ENCODE data around the gene ZFP36L1. TPM values are rescaled to one million over a fixed set of nuclear protein-coding genes. Genes with fewer than 3 reads are reported as not detected.
A peak's percentile ranks its signal among the peaks of the same experiment; 100 is the strongest.

The ZFP36L1 gene
- total and polyA plus RNA-seq, 4 donors, result 35.3 to 388 (median 175) TPM

DNA sequence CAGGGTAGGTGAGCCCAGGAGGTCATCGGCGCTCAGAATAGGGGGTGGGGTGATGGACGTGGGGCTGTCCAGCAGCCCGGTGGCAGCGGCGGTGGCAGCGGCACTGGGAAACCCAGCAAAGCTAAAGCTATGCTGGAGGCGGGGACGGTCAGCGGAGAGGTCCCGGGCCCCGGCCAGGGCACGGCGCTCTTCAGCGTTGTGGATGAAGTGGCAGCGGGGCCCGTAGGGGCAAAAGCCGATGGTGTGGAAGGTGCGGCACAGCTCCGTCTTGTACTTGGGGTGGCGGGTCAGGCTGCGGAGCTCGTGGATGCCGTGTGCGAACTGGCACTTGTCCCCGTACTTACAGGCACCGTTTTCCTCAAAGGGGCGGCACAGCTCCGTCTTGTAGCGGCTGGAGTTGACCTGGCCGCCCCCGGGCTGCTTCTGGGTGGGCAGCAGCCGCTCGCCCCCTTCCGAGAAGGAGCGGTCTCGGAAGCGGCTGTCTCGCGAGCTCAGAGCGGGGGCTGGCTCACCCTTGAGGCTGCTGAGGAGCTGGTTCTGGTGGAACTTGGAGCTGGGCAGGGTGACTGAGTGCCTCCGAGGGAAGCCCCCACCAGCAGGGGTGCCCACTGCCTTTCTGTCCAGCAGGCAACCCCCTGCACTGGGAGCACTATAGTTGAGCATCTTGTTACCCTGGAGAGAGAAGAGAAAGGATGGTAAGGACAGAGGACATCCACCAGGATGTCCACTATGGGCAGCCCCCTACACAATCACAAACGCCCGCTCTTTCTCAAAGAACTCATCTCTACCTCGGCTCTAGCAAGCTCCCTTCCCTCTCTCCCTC, 2.8 kb downstream of the ZFP36L1 start:
- Histone ChIP-seq H3K4me3 (ENCODE audit: low read length in 2 of 2) (peak overlapping the region; percentile 73 to 89), H3K9me3 (ENCODE audit: control insufficient read depth, low read length) (no peaks in the 10 kb centered on the region), H3K27ac (ENCODE audit: low read depth in 1 of 2, low read length in 2 of 2) (peak overlapping the region; percentile 20 to 82), H3K27me3 (ENCODE audit: control insufficient read depth in 1 of 2, insufficient read depth in 2 of 2, low read length in 1 of 2) (peaks cover 0 to 2% of the 10 kb centered on the region in 2 donors), H3K4me1 (ENCODE audit: control insufficient read depth in 1 of 2, insufficient read depth in 2 of 2, low read length in 2 of 2) (peaks cover 0 to 6% of the 10 kb centered on the region in 2 donors), H3K36me3 (ENCODE audit: control insufficient read depth in 1 of 2, insufficient read depth in 2 of 2, low read length in 1 of 2) (peaks cover 0 to 2% of the 10 kb centered on the region in 2 donors)
- peak in 1 of 2 donors; percentile 71 for DNase-seq
- 1 to 2% methylated on average over 45 of the region's 45 CpGs for WGBS, 2 donors
- no peak for ATAC-seq (ENCODE audit: low FRiP score)
- intact Hi-C loops (cut with DNase I), result loop anchor here (2.0 to 10.0 kb wide), 10 partner anchors 108 to 541 kb away; no protein-coding TSS in a partner anchor

GRCh38 chr14:68788996-68789820, 3.7 kb downstream of the ZFP36L1 start:
- ATAC-seq (ENCODE audit: low FRiP score) (no peak), DNase-seq (peak; percentile 92 to 95)
- H3K27me3 ChIP-seq (ENCODE audit: control insufficient read depth in 1 of 2, insufficient read depth in 2 of 2, low read length in 1 of 2), result peaks cover 0 to 2% of the 10 kb centered on the region in 2 donors
- peak overlapping the region; percentile 7 to 82 for H3K27ac ChIP-seq (ENCODE audit: low read depth in 1 of 2, low read length in 2 of 2)
- WGBS, 2 donors, result 1 to 2% methylated on average over 16 of the region's 16 CpGs
- peaks cover 0 to 6% of the 10 kb centered on the region in 2 donors for H3K4me1 ChIP-seq (ENCODE audit: control insufficient read depth in 1 of 2, insufficient read depth in 2 of 2, low read length in 2 of 2)
- H3K36me3 ChIP-seq (ENCODE audit: control insufficient read depth in 1 of 2, insufficient read depth in 2 of 2, low read length in 1 of 2), result peaks cover 0 to 2% of the 10 kb centered on the region in 2 donors
- intact Hi-C loops (cut with DNase I), result loop anchor here (2.0 to 10.0 kb wide), 6 partner anchors 107 to 540 kb away; no protein-coding TSS in a partner anchor
- H3K4me3 ChIP-seq (ENCODE audit: low read length in 2 of 2), result peak overlapping the region in 1 of 2 donors; percentile 31
- no peaks in the 10 kb centered on the region for H3K9me3 ChIP-seq (ENCODE audit: control insufficient read depth, low read length)

DNA sequence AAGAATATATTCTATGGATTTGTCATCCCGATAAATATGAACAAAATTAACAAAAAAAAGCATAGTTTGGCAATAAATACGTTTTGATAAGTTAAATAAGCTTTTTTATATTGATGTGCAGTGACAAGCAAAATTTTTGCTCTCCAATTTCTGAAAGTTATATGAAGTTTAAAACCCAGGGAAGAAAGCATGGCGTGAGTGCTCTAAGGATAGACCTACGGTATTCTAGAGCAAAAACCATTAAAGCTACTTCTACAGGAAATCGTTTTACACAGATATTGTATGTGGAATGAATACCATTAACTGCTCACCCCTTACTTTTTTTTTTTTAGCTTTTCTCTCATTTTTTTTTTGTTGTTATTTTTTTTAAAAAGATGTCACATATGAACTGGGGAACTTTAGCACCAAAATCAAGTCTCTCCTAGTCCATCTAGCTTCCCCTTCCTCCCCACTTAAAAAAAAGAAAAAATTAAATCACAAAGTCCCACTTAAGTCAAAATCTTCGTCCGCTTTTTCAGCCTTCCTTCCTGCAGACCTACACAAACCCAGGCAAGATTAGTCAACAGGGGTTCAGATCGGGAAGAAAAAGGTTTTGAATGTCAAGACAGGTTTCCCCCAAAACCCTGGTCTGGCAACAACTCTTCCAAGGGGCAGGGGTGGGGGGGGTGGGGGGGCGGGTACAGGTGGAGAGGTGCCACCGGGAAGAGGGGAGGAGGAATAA, 4.4 kb downstream of the ZFP36L1 start:
- intact Hi-C loops (cut with DNase I), result loop anchor here (2.0 to 10.0 kb wide), 6 partner anchors 106 to 540 kb away; no protein-coding TSS in a partner anchor
- WGBS, 2 donors, result 30 to 37% methylated on average over 10 of the region's 10 CpGs
- Histone ChIP-seq H3K4me3 (ENCODE audit: low read length in 2 of 2) (no peak overlapping the region), H3K27ac (ENCODE audit: low read depth in 1 of 2, low read length in 2 of 2) (no peak overlapping the region), H3K9me3 (ENCODE audit: control insufficient read depth, low read length) (no peaks in the 10 kb centered on the region), H3K36me3 (ENCODE audit: control insufficient read depth in 1 of 2, insufficient read depth in 2 of 2, low read length in 1 of 2) (peaks cover 0 to 2% of the 10 kb centered on the region in 2 donors), H3K27me3 (ENCODE audit: control insufficient read depth in 1 of 2, insufficient read depth in 2 of 2, low read length in 1 of 2) (peaks cover 0 to 2% of the 10 kb centered on the region in 2 donors), H3K4me1 (ENCODE audit: control insufficient read depth in 1 of 2, insufficient read depth in 2 of 2, low read length in 2 of 2) (peaks cover 0 to 6% of the 10 kb centered on the region in 2 donors)
- ATAC-seq (ENCODE audit: low FRiP score), result no peak
- DNase-seq, result no peak

- intact Hi-C loops (cut with DNase I), result loop anchor here (2.0 to 10.0 kb wide), 6 partner anchors 105 to 539 kb away; no protein-coding TSS in a partner anchor
- Histone ChIP-seq H3K4me3 (ENCODE audit: low read length in 2 of 2) (no peak overlapping the region), H3K9me3 (ENCODE audit: control insufficient read depth, low read length) (no peaks in the 10 kb centered on the region), H3K27ac (ENCODE audit: low read depth in 1 of 2, low read length in 2 of 2) (no peak overlapping the region), H3K4me1 (ENCODE audit: control insufficient read depth in 1 of 2, insufficient read depth in 2 of 2, low read length in 2 of 2) (peaks cover 0 to 6% of the 10 kb centered on the region in 2 donors), H3K36me3 (ENCODE audit: control insufficient read depth in 1 of 2, insufficient read depth in 2 of 2, low read length in 1 of 2) (peaks cover 0 to 2% of the 10 kb centered on the region in 2 donors), H3K27me3 (ENCODE audit: control insufficient read depth in 1 of 2, insufficient read depth in 2 of 2, low read length in 1 of 2) (no peaks in the 10 kb centered on the region)
- DNase-seq (peak in 1 of 2 donors; percentile 80), ATAC-seq (ENCODE audit: low FRiP score) (peak; percentile 5)
- WGBS, 2 donors, result 63 to 76% methylated on average over 15 of the region's 15 CpGs
These were observed 5.5 kb downstream of the ZFP36L1 start for GRCh38 chr14:68787092-68787992.

- 65 to 69% methylated on average over 6 of the region's 6 CpGs for WGBS, 2 donors
- H3K27me3 ChIP-seq (ENCODE audit: control insufficient read depth in 1 of 2, insufficient read depth in 2 of 2, low read length in 1 of 2), result no peaks in the 10 kb centered on the region
- no peaks in the 10 kb centered on the region for H3K9me3 ChIP-seq (ENCODE audit: control insufficient read depth, low read length)
- no peak overlapping the region for H3K27ac ChIP-seq (ENCODE audit: low read depth in 1 of 2, low read length in 2 of 2)
- no peak overlapping the region for H3K4me3 ChIP-seq (ENCODE audit: low read length in 2 of 2)
- DNase-seq (no peak), ATAC-seq (ENCODE audit: low FRiP score) (peak; percentile 0)
- peaks cover 0 to 6% of the 10 kb centered on the region in 2 donors for H3K4me1 ChIP-seq (ENCODE audit: control insufficient read depth in 1 of 2, insufficient read depth in 2 of 2, low read length in 2 of 2)
- peaks cover 0 to 2% of the 10 kb centered on the region in 2 donors for H3K36me3 ChIP-seq (ENCODE audit: control insufficient read depth in 1 of 2, insufficient read depth in 2 of 2, low read length in 1 of 2)
- intact Hi-C loops (cut with DNase I), result loop anchor here (2.0 to 10.0 kb wide), 6 partner anchors 104 to 538 kb away; no protein-coding TSS in a partner anchor
These were observed 6.3 kb downstream of the ZFP36L1 start for GRCh38 chr14:68786491-68787091.

DNA sequence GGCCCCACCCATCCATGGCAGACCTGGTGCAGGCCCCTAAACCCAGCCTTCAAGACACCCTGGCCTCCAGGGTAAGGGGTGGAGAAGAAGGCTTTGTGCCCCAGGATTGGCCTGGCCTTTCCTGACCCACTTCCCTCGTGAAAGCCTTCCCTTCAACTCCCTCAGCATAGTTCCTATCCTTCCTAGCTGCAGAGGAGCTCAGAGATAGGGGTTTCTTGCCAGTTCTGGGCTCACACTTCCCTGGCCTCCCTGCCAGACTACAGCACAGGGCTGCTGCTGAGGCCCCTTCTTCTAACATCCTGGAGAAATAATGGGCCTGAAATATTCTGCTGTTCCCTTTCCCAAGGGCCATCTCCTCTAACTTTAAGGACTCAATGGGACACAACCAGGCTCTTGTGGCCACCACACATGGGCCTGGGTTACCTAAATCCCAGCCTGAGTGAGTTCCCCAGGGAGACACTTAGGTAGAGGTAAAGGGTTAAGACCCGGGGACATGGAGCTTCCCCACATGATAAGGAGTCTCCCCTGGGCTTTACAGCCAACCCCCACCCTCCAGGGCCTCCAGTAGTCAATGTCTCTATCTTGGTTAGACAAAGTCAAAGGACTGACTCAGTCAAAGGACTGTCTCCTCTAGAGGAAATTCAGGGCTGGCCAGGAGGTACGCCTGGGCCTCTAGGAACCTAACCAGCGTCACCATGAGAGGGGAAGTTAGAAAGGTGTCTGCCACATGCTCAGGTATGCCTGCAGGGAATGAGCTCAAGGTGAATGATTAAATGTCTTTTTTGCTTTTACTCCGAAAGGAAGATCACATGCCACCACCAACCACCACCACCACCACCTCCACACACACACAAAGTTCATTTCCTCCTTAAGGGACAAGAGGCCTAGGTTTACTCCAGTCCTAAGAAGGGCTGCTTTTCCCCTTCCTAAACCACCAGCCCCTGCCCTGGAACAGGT, 7.1 kb downstream of the ZFP36L1 start:
- H3K27ac ChIP-seq (ENCODE audit: low read depth in 1 of 2, low read length in 2 of 2), result no peak overlapping the region
- intact Hi-C loops (cut with DNase I), result loop anchor here (2.0 to 10.0 kb wide), 6 partner anchors 104 to 537 kb away; no protein-coding TSS in a partner anchor
- H3K27me3 ChIP-seq (ENCODE audit: control insufficient read depth in 1 of 2, insufficient read depth in 2 of 2, low read length in 1 of 2), result no peaks in the 10 kb centered on the region
- H3K9me3 ChIP-seq (ENCODE audit: control insufficient read depth, low read length), result no peaks in the 10 kb centered on the region
- H3K36me3 ChIP-seq (ENCODE audit: control insufficient read depth in 1 of 2, insufficient read depth in 2 of 2, low read length in 1 of 2), result peaks cover 0 to 2% of the 10 kb centered on the region in 2 donors
- peaks cover 2 to 6% of the 10 kb centered on the region in 2 donors for H3K4me1 ChIP-seq (ENCODE audit: control insufficient read depth in 1 of 2, insufficient read depth in 2 of 2, low read length in 2 of 2)
- WGBS, 2 donors, result 72 to 74% methylated on average over 5 of the region's 5 CpGs
- no peak overlapping the region for H3K4me3 ChIP-seq (ENCODE audit: low read length in 2 of 2)
- ATAC-seq (ENCODE audit: low FRiP score) (peak; percentile 2), DNase-seq (peak in 1 of 2 donors; percentile 68)

Measured in aorta (tissue), 5 donors.